SK-N-SH treated with all-trans-retinoic acid at 6 μM for 48 hours (cell line): ENCODE measurements around the gene OSGIN1.

Experiments used
- BACH2 ChIP-seq: fragments of 250-450 bp; sonication (Bioruptor Pico); IDR thresholded peaks from 2 replicates; pipeline ENCODE4 v1.9.0; 2021; ENCODE audit warnings: mild to moderate bottlenecking, borderline replicate concordance
- CREB5 ChIP-seq: fragments of 250-450 bp; sonication (Bioruptor Pico); IDR thresholded peaks from 2 replicates; pipeline ENCODE4 v1.5.1; 2020; ENCODE audit warnings: low read depth, mild to moderate bottlenecking, moderate library complexity
- OSR1 ChIP-seq: fragments of 250-450 bp; sonication (Bioruptor Pico); IDR thresholded peaks from 2 replicates; pipeline ENCODE4 v1.8.0; 2022; ENCODE audit warnings: moderate library complexity, mild to moderate bottlenecking, inconsistent platforms
- RARB ChIP-seq: fragments of 250-450 bp; sonication (Bioruptor Pico); IDR thresholded peaks from 2 replicates; pipeline ENCODE4 v1.8.0; 2021; ENCODE audit warnings: mild to moderate bottlenecking, moderate library complexity
- TSHZ2 ChIP-seq: fragments of 250-450 bp; sonication (Bioruptor Pico); IDR thresholded peaks from 2 replicates; pipeline ENCODE4 v1.5.0; 2020; ENCODE audit warnings: mild to moderate bottlenecking, moderate library complexity
- ZC3H10 ChIP-seq: fragments of 250-450 bp; sonication (Bioruptor Pico); IDR thresholded peaks from 2 replicates; pipeline ENCODE4 v1.5.1; 2021; ENCODE audit warnings: mild to moderate bottlenecking, moderate library complexity
- ZFP30 ChIP-seq: fragments of 450-650 bp; formaldehyde crosslinking; IDR thresholded peaks from 2 replicates; pipeline ENCODE4 v1.5.0; 2022; ENCODE audit warnings: mild to moderate bottlenecking, moderate library complexity
- ZNF565 ChIP-seq: fragments of 450-650 bp; formaldehyde crosslinking; conservative IDR thresholded peaks from 2 replicates; pipeline ENCODE4 v1.5.0; 2020; ENCODE audit warnings: low read depth, mild to moderate bottlenecking, moderate library complexity
- ZNF70 ChIP-seq: fragments of 450-650 bp; formaldehyde crosslinking; IDR thresholded peaks from 2 replicates; pipeline ENCODE4 v1.5.0; 2020; ENCODE audit warnings: mild to moderate bottlenecking, moderate library complexity
- TF ChIP-seq, protein P1 (sequence below): fragments of 250-450 bp; sonication (Bioruptor Pico); IDR thresholded peaks from 2 replicates; pipeline ENCODE4 v1.8.0; 2020; ENCODE audit warnings: mild to moderate bottlenecking, moderate library complexity, borderline replicate concordance

DNA sequence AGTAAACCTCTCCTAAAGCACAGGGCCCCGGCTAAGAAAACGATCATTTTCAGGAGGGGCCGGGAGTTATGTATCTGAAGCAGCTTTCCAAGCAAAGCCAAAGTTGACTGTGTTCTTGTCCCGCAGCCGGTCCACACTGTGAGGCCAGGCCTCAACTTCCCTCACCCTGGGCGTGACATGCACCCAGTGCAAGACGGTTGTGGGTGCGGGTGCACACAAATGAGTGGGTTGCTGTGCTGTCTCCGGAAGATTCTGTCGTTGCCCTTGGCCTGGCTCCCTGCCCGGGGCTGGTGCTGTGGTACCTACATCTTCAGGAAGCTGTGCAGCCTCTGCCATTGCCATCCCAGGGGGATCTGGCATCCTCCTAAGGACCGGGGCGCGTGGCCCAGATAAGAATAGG is 37.5 kb upstream of the OSGIN1 start:
- no peak for TF ChIP-seq CREB5 (CRISPR knock-in tag)
- no peak for TF ChIP-seq OSR1 (CRISPR knock-in tag)
- no peak for TF ChIP-seq BACH2
- TF ChIP-seq TSHZ2 (CRISPR knock-in tag) = no peak
- TF ChIP-seq, protein P1, sequence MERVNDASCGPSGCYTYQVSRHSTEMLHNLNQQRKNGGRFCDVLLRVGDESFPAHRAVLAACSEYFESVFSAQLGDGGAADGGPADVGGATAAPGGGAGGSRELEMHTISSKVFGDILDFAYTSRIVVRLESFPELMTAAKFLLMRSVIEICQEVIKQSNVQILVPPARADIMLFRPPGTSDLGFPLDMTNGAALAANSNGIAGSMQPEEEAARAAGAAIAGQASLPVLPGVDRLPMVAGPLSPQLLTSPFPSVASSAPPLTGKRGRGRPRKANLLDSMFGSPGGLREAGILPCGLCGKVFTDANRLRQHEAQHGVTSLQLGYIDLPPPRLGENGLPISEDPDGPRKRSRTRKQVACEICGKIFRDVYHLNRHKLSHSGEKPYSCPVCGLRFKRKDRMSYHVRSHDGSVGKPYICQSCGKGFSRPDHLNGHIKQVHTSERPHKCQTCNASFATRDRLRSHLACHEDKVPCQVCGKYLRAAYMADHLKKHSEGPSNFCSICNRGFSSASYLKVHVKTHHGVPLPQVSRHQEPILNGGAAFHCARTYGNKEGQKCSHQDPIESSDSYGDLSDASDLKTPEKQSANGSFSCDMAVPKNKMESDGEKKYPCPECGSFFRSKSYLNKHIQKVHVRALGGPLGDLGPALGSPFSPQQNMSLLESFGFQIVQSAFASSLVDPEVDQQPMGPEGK (CRISPR knock-in tag) = no peak
- TF ChIP-seq ZFP30 (CRISPR knock-in tag) = no peak
- no peak for TF ChIP-seq RARB (CRISPR knock-in tag)
- no peak for TF ChIP-seq ZNF70 (CRISPR knock-in tag)
- no peak for TF ChIP-seq ZC3H10
- TF ChIP-seq ZNF565 (CRISPR knock-in tag) = no peak
